Right atrium auricular region (tissue), 2 donors: ENCODE data around the gene DVL1. TPM values are rescaled to one million over a fixed set of nuclear protein-coding genes. Genes with fewer than 3 reads are reported as not detected.

ENCODE experiments used
- DNase-seq: peaks from one replicate; pipeline ENCODE4 v3.0.0-alpha.2; 2019; ENCODE audit warnings: low spot score
- H3K27ac ChIP-seq, 2 donors: fragments of 200-600 bp; sonication (generic); 1 replicate in 1 of 2; 2 replicates in 1 of 2; pipeline ENCODE4 v1.5.1; 2016 to 2019
- H3K27me3 ChIP-seq, 2 donors: fragments of 200-600 bp; sonication (generic); one replicate each; pipeline versions ENCODE4 v1.5.1 to v1.6.0; 2017 to 2019
- H3K36me3 ChIP-seq: fragments of 200-600 bp; sonication (generic); one replicate; pipeline ENCODE4 v1.5.1; 2016
- H3K4me1 ChIP-seq, 2 donors: fragments of 200-600 bp; sonication (generic); one replicate each; pipeline versions ENCODE4 v1.5.1 to v1.6.0; 2017 to 2019
- H3K4me3 ChIP-seq, 2 donors: fragments of 200-600 bp; sonication (generic); 1 replicate in 1 of 2; 2 replicates in 1 of 2; pipeline ENCODE4 v1.5.1; 2017 to 2019; ENCODE audit warnings: mild to moderate bottlenecking in 1 of 2, moderate library complexity in 1 of 2
- H3K9me3 ChIP-seq, 2 donors: fragments of 200-600 bp; sonication (generic); one replicate each; pipeline ENCODE4 v1.5.1; 2019
- total RNA-seq, 2 donors: library from RNA; depleted of rRNA; stranded (reverse); fragments of >200 nt; gene quantifications; one replicate each; pipeline ENCODE4 v1.1.0, GENCODE V29; 2016
- TF ChIP-seq, protein P1 (sequence below), 2 donors: fragments of 200-600 bp; sonication (generic); IDR thresholded peaks; one replicate each; pipeline ENCODE4 v1.5.1; 2019; ENCODE audit warnings: antibody characterized with exemption in 2 of 2

DVL1 gene
- total RNA-seq, 2 donors from 2014 or later, result 75.0 to 80.2 TPM

DNA sequence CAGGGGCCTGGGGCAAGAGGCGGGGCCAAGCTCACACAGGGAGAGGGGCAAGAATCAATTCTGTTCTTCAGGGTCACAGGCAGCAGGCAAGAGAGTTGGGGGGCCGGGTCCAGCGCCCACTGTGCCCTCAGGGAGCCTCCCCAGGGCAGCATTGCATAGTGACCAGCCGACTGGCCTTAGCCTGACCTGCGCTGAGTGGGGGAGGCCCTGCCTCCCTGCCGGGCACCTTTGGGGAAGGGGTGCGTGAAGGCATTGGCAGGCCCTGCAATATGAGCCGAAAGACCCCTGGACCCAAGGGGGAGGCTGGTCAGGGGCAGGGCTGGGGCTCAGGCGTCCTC lies 56.8 kb downstream of the DVL1 start:
- no peaks in the 10 kb centered on the region for H3K27me3 ChIP-seq
- H3K4me1 ChIP-seq, result peaks cover 0 to 15% of the 10 kb centered on the region in 2 donors
- no peaks in the 10 kb centered on the region for H3K9me3 ChIP-seq
- no peak for DNase-seq
- no peak overlapping the region for H3K4me3 ChIP-seq
- TF ChIP-seq, protein P1, sequence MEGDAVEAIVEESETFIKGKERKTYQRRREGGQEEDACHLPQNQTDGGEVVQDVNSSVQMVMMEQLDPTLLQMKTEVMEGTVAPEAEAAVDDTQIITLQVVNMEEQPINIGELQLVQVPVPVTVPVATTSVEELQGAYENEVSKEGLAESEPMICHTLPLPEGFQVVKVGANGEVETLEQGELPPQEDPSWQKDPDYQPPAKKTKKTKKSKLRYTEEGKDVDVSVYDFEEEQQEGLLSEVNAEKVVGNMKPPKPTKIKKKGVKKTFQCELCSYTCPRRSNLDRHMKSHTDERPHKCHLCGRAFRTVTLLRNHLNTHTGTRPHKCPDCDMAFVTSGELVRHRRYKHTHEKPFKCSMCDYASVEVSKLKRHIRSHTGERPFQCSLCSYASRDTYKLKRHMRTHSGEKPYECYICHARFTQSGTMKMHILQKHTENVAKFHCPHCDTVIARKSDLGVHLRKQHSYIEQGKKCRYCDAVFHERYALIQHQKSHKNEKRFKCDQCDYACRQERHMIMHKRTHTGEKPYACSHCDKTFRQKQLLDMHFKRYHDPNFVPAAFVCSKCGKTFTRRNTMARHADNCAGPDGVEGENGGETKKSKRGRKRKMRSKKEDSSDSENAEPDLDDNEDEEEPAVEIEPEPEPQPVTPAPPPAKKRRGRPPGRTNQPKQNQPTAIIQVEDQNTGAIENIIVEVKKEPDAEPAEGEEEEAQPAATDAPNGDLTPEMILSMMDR (IDR thresholded peaks at IDR 0.05), result no peak
- peaks cover 6% of the 10 kb centered on the region for H3K36me3 ChIP-seq
- H3K27ac ChIP-seq, result no peak overlapping the region

DNA sequence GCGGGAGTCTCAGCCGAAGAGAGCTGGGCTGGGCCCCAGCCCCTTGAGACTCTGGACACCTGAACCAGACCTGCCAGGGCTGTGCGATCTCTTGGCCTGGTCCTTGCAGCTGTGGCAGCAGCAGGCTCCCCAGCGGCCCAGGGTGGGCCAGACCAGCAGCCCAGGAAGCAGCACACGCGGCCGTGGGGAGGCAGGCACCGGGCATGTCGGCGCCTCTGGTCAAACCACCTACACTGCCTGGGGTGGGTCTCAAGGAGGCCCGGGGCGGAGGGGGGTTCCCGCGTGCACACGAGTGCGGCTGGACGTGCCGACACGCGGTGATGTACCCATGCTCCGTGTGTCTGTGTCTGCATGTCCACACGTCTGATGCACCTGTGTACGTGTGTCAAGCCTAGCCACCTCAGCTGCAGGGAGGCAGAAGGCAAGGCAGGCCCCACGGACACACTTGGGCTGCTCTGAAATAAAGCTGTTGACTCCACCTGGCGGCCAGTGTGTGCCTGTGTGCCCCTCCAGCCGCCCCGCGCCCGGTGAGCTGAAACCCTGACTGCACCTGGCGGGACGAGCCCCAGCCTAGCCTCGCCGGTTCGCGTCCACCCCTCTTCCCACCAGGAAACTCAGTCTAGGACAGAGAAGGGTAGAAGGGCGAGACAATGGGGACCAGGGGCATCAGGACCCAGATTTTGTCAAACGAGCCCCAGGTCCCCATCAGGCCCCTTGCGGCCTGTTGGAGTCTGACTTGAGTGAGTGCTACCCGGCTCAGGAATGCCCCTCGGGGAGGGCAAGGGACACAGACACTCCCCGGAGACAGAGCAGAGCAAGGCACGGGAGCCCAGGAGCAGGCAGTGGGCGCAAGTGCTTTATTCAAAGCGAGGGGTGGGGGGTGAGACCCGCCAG lies 57.4 kb downstream of the DVL1 start:
- Histone ChIP-seq H3K36me3 (peaks cover 6% of the 10 kb centered on the region), H3K9me3 (no peaks in the 10 kb centered on the region), H3K27me3 (no peaks in the 10 kb centered on the region), H3K4me3 (no peak overlapping the region), H3K4me1 (peaks cover 0 to 15% of the 10 kb centered on the region in 2 donors), H3K27ac (no peak overlapping the region)
- no peak for DNase-seq
- TF ChIP-seq, protein P1 (IDR thresholded peaks at IDR 0.05), result peak; percentile 33 to 78

GRCh38 chr1:1291023-1291528 lies 58.1 kb downstream of the DVL1 start:
- no peak overlapping the region for H3K4me3 ChIP-seq
- H3K36me3 ChIP-seq, result peaks cover 2% of the 10 kb centered on the region
- no peak for DNase-seq
- H3K4me1 ChIP-seq, result peaks cover 0 to 15% of the 10 kb centered on the region in 2 donors
- H3K27ac ChIP-seq, result no peak overlapping the region
- no peaks in the 10 kb centered on the region for H3K9me3 ChIP-seq
- TF ChIP-seq, protein P1 (IDR thresholded peaks at IDR 0.05), result no peak
- H3K27me3 ChIP-seq, result peaks cover 0 to 6% of the 10 kb centered on the region in 2 donors

- TF ChIP-seq, protein P1 (IDR thresholded peaks at IDR 0.05), result peak; percentile 32 to 73
- no peak overlapping the region for H3K27ac ChIP-seq
- no peak for DNase-seq
- no peaks in the 10 kb centered on the region for H3K36me3 ChIP-seq
- H3K4me1 ChIP-seq, result peaks cover 0 to 15% of the 10 kb centered on the region in 2 donors
- no peaks in the 10 kb centered on the region for H3K9me3 ChIP-seq
- H3K4me3 ChIP-seq, result no peak overlapping the region
- H3K27me3 ChIP-seq, result peaks cover 0 to 8% of the 10 kb centered on the region in 2 donors
Measured at GRCh38 chr1:1290238-1290731, 58.9 kb downstream of the DVL1 start.

GRCh38 chr1:1287288-1288110 lies 61.7 kb downstream of the DVL1 start:
- no peaks in the 10 kb centered on the region for H3K36me3 ChIP-seq
- H3K9me3 ChIP-seq, result no peaks in the 10 kb centered on the region
- TF ChIP-seq, protein P1 (IDR thresholded peaks at IDR 0.05), result no peak
- H3K4me1 ChIP-seq, result peaks cover 0 to 15% of the 10 kb centered on the region in 2 donors
- H3K4me3 ChIP-seq, result no peak overlapping the region
- DNase-seq, result no peak
- no peak overlapping the region for H3K27ac ChIP-seq
- H3K27me3 ChIP-seq, result peaks cover 0 to 8% of the 10 kb centered on the region in 2 donors
